KOPT-K1 (cell line): ENCODE results near the gene ITCH.
"Not testable (repeated sequence)": the region's sequence is repeated elsewhere in the genome, so short reads cannot be mapped to it uniquely, and the experiment has no call there.

Experiments used
- H3K27ac ChIP-seq: fragments of 200-600 bp; sonication (generic); 2 replicates; pipeline ENCODE4 v1.5.1; 2016; ENCODE audit warnings: antibody characterized with exemption, mild to moderate bottlenecking, low read depth, low read length; ENCODE audit not compliant: poor library complexity, severe bottlenecking
- H3K36me3 ChIP-seq: fragments of 200-600 bp; sonication (generic); 2 replicates; pipeline ENCODE4 v1.5.1; 2017; ENCODE audit warnings: antibody characterized with exemption, mild to moderate bottlenecking, low read length, moderate library complexity; ENCODE audit not compliant: insufficient read depth
- H3K9me3 ChIP-seq: fragments of 200-600 bp; sonication (generic); 2 replicates; pipeline ENCODE4 v1.5.1; 2017; ENCODE audit warnings: antibody characterized with exemption, low read length, mild to moderate bottlenecking; ENCODE audit not compliant: insufficient read depth, poor library complexity, severe bottlenecking

ITCH gene

DNA sequence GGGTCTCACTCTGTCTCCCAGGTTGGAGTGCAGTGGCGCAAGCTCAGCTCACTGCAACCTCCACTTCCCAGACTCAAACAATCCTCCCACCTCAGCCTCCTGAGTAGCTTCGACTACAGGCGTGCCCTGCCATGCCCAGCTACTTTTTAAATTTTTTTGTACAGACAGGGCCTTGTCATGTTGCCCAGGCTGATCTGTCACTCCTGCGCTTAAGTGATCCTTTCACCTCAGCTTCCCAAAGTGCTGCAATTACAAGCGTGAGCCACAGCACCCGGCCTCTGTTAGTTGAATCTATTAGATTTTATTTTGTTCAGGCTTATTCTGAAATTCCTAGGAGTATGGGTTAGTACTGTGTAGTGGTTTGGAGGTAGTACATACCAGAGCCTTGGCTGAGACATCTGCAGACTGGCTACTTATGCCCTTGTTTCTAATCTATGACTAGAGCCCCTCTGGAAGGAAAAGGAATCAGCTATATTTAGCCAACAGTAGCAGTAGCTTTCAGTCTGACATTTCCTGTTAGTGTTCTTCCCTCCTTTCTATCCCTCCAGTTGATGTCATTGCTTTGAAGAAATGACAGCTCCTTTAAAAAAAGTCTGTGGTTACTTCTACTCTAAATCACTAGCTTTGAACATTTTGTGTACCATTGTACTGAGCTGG lies 74.4 kb downstream of the ITCH start:
- Histone ChIP-seq H3K27ac (no peak overlapping the region), H3K36me3 (peaks cover 82% of the 10 kb centered on the region)

DNA sequence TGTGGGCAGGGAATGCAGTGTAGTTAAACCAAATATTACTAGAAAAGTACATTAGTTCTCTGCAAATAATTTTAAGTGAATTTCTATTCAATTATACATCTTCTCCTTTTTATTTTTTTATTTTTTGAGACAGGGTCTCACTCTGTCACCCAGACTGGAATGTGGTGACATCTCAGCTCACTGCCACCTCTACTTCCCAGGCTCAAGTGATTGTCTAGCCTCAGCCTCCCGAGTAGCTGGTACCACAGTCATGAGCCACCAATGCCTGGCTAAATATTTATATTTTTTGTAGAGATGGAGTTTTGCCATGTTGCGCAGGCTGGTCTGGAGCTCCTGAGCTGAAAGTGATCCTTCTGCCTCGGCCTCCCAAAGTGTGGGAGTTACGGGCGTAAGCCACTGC lies 76.1 kb downstream of the ITCH start:
- Histone ChIP-seq H3K27ac (no peak overlapping the region), H3K36me3 (peaks cover 89% of the 10 kb centered on the region), H3K9me3 (no peaks in the 10 kb centered on the region)

More for the DNA sequence above, 74.4 kb downstream of the ITCH start:
- H3K9me3 ChIP-seq: no peaks in the 10 kb centered on the region

DNA sequence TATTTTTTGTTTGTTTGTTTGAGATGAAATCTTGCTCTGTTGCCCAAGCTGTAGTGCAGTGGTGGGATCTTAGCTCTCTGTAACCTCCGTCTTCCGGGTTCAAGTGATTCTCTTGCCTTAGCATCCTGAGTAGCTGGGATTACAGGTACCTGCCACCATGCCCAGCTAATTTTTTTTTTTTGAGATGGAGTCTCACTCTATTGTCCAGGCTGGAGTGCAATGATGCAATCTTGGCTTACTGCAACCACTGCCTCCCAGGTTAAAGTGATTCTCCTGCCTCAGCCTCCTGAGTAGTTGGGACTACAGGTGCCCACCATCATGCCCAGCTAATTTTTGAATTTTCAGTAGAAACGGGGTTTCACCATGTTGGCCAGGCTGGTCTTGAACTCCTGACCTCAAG lies 78.3 kb downstream of the ITCH start:
- H3K9me3 ChIP-seq, H3K27ac ChIP-seq: not testable (repeated sequence)
- peaks cover 100% of the 10 kb centered on the region for H3K36me3 ChIP-seq

DNA sequence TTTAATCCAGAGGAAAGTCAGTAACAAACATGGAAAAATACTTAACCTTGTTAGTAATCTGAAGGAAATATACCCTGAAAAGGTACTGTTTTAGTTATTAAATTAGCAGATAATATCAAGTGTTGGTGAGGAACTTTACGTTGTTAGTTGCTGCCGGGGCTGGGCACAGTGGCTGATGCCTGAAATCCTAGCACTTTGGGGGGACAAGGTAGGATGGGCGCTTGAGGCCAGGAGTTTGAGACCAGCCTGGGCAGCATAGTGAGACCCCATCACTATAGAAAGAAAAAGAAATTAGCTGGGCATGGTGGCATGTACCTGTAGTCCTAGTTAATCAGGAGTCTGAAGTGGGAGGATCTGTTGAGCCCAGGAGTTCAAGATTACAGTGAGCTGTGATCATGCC lies 80.5 kb downstream of the ITCH start:
- H3K9me3 ChIP-seq: no peaks in the 10 kb centered on the region
- peaks cover 100% of the 10 kb centered on the region for H3K36me3 ChIP-seq
- no peak overlapping the region for H3K27ac ChIP-seq

DNA sequence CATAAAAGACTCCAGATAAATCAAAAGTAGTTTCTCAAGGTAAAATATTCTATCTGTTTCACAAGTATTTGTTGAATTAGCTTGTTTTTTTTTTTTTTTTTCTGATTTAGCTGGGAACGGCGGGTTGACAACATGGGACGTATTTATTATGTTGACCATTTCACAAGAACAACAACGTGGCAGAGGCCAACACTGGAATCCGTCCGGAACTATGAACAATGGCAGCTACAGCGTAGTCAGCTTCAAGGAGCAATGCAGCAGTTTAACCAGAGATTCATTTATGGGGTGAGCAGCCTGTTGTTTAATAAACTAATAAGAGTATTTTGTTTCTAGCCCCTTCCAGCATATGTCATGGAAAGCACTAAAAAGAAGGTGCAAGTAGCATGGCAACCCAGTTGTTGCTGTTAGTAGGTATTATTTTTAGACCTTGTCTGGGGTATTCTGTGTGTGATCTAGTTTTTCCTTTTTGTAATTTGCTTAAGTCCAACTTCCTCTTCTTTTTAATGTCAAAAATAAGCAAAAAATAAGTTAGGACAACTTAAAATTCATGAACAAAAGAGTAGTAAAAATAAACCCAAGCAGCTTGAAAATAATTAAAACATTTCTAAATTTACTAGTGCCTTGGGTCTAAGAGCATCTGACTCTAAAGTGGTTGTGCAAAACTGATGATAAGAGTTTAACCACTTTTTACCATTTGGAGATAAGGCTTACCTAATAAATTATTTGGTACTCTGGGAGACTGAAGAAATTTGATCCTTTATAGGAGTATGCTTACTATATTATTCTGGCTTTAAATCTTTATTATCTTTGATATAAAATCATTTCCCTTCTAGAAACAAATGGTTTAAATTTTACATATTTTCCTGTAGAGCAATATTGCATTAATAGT lies 82.3 kb downstream of the ITCH start:
- peaks cover 100% of the 10 kb centered on the region for H3K36me3 ChIP-seq
- no peak overlapping the region for H3K27ac ChIP-seq
- H3K9me3 ChIP-seq: no peaks in the 10 kb centered on the region

DNA sequence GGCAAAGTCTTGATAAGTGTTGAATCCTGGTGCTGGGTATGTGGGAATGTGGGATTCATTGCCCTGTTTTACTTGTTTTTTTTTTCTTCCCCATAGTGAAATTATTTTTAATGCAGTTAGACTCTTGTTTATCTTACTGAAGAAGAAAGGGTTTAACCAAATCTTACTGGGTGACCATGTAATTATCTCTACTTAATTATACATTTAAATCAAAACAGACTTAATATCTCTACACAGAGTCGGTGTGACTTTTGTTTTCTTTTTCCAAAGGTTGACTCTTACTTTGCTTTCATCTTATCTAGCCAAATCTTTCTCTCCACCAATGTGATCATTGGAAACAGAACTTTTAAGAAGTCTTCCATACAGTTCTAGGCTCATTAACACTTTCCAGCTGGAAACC lies 85.4 kb downstream of the ITCH start:
- Histone ChIP-seq H3K27ac (no peak overlapping the region), H3K36me3 (peaks cover 100% of the 10 kb centered on the region), H3K9me3 (no peaks in the 10 kb centered on the region)

DNA sequence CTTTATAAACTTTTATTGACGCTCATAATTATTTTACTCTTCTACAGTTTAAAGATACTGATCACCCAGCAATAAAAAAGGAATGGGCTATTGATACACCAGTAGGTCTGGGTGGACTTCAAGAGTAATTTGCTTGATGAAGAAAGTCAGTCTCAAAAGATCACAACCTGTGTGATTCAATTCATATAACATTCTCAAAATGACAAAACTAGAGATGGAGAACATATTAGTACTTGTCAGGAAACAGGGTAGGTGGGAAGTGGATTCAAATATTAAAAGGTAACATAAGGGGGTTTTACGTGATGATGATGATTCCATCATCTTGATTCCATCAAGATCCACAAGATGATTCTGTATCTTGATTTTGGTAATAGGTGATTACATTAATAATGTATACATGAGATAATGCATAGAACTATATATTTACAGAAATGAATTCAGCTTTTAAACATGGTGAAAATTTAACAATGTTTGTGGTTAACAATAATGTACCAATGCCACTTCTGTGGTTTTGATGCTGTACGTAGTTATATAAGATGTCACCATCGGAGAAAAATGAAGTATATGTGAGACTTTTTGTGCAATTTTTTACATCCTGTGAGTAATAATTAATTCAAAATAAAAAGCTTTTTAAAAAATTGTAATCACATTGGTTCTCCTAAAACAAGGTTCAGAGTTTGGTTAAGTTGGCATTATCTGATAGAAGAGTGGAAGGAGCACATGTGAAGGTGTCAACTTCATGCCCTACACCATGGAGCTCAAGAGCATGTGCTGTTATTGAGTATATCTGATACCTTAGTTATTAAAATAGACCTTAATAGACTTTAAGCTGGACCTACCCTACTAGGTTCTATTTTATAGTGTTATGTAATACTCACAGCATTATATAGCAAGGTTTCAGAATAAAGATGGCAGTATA lies 86.9 kb downstream of the ITCH start:
- Histone ChIP-seq H3K9me3 (no peaks in the 10 kb centered on the region), H3K36me3 (peaks cover 94% of the 10 kb centered on the region), H3K27ac (no peak overlapping the region)

DNA sequence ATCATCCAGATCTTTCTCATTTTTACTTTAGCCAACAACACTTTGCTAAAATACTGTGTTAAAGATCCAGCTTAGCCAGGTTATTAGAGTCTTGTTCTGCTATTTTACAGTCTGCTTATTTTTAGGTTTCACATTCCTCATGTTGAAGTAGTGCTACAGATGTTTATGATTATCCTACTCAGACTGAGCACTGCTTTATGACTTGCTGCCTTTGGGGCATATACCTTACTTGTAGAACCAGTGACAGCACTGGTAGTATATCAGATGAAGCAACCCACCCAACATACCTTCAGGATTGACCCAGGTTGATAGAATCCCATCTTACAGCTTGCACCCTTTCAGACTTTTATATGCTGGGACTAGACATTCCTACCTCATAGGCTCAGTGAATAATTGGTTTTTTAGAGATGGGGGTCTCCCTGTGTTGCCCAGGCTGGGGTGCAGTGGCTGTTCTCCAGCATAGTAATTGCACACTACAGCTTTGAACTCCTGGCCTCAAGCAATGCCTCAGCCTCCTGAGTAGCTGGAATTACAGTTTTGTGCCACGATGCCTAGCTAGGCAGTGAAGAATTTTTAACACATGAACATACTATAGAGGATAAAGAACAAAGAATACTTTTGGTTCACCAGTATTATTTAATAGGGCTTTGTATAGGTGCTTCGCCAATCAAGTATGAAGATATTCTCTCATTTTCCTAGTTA lies 89.4 kb downstream of the ITCH start:
- Histone ChIP-seq H3K9me3 (no peaks in the 10 kb centered on the region), H3K36me3 (peaks cover 87% of the 10 kb centered on the region), H3K27ac (no peak overlapping the region)

DNA sequence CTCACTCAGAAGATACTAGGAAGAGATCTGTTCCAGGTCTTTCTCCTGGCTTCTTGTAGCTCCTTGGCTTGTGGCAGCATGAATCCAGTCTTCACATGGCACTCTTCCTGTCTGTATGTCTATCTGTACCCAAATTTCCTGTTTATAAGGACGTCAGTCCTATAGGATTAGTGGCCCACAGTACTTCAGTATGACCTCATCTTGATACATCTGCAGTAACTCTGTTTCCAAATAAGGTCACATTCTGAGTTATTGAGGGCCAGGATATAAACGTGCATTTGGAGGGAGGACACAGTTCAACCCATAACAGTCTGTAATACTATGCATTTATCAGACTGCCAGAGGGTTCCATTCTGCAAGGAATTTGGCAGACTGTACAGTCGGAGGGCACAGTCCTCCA lies 95.6 kb downstream of the ITCH start:
- H3K36me3 ChIP-seq: peaks cover 87% of the 10 kb centered on the region
- H3K27ac ChIP-seq: no peak overlapping the region
- no peaks in the 10 kb centered on the region for H3K9me3 ChIP-seq

DNA sequence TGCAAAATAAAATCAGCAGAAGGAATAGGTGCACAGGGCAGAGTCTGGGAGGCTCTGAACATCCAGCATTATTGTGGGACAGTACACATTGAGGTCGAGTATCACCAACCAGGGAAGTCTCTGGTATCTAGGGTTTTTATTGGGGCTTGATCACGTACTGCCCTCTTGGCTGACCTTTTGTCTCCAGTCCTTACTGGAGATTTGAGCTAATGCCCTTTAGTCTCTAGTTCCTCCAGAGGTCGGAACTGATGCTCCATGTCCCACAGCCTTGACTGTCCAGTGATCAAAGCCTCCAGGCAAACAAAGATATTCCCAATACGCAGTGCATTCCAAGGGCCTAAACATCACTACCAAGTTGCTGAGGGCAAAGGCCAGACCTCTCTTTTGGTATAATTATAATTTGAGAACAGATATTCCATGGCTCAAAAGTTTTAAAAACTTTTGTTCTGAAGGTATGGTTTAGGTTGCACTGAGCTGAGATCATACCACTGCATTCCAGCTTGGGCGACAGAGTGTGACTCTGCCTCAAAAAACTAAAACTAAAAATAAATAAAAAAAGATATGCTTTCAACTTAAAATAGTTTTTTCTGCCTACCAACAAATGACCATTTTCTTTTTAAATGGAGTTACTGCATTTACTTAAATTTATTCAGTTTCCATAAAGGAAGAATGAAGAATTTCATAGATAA lies 96.3 kb downstream of the ITCH start:
- H3K9me3 ChIP-seq: no peaks in the 10 kb centered on the region
- no peak overlapping the region for H3K27ac ChIP-seq
- peaks cover 90% of the 10 kb centered on the region for H3K36me3 ChIP-seq

DNA sequence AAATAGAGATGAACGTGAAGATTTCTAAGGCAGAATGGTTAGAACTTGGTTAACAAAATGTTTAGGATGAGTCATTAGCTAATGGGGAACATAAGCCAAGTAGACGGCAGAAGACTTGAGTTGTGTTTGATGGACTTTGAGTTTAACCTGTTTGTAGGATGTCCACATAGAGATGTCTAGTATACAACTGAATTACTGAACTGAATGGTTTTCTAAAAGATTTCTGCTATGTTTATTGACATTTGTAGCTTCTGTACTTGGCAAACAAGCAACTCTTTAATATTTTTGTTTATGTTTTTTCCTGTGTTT lies 98.7 kb downstream of the ITCH start:
- peaks cover 98% of the 10 kb centered on the region for H3K36me3 ChIP-seq
- H3K27ac ChIP-seq: no peak overlapping the region
- no peaks in the 10 kb centered on the region for H3K9me3 ChIP-seq

DNA sequence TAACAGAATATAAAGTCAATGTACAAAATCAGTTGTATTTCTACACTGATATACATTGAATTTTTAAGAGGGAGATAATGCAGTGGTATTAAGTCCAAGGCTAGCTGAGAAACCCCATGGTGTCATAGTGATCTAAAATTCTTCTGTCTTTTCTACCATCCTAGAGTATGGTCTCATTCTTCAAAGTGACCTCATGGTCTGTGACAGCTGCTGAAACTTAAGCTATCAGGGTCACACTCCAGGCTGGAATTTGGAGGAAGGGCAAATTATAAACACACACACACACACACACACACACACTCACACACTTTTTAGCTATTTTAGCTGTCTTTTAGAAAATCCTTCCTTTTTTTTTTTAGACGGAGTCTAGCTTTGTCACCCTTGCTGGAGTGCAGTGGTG lies 105.9 kb downstream of the ITCH start:
- Histone ChIP-seq H3K9me3 (no peaks in the 10 kb centered on the region), H3K27ac (no peak overlapping the region), H3K36me3 (peaks cover 96% of the 10 kb centered on the region)

DNA sequence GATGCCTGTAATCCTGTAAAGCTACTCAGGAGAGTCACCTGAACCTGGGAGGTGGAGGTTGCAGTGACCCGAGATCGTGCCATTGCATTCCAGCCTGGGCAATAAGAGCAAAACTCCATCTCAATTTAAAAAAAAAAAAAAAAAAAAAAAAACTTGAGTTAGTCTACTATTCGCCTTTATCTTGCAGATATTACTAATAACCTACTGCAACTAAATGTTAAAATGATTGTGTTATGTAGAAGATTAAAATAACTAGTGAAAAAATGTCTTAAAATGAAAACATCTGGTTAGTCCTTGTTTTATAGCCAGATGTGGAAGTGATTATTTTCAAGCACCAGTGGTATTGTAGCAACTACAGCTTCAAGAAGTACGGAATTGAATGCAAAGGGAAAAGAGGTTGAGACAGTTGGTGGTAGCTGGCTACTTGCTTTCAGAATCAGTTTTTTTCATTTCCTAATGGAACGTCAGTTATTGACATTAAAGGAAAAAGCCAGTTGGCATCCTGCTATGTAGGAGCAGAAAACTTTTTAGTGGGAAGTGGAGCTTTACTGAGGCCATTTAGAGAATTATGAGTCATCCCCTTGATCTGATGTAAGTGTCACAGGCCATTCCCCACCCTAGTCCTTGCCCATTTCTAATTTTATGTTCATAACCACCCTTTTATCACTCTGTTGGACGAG lies 109.3 kb downstream of the ITCH start:
- H3K36me3 ChIP-seq: peaks cover 83% of the 10 kb centered on the region
- no peaks in the 10 kb centered on the region for H3K9me3 ChIP-seq
- H3K27ac ChIP-seq: no peak overlapping the region
